Mesendoderm (in vitro differentiated cells): ENCODE measurements around the gene RRP8.

Experiments
- DNase-seq: peaks from one replicate; pipeline ENCODE4 v3.0.0; 2013
- H2AK5ac ChIP-seq: 2 replicates; pipeline ENCODE4 v1.6.1; 2013; ENCODE audit warnings: low read length, inconsistent platforms
- H2BK120ac ChIP-seq: 2 replicates; pipeline ENCODE4 v1.6.1; 2013; ENCODE audit warnings: low read depth, mild to moderate bottlenecking, low read length, moderate library complexity, mixed read lengths
- H2BK15ac ChIP-seq: replicated peaks from 2 replicates; pipeline ENCODE4 v1.6.1; 2013; ENCODE audit warnings: low read depth, mild to moderate bottlenecking, moderate library complexity
- H2BK5ac ChIP-seq: 2 replicates; pipeline ENCODE4 v1.6.1; 2013; ENCODE audit warnings: low read length, inconsistent platforms
- H3K18ac ChIP-seq: 2 replicates; pipeline ENCODE4 v1.6.1; 2013; ENCODE audit warnings: mild to moderate bottlenecking, low read length, mixed read lengths
- H3K23ac ChIP-seq: one replicate; pipeline ENCODE4 v1.6.1; 2013; ENCODE audit warnings: low read length
- H3K27ac ChIP-seq: 2 replicates; pipeline ENCODE4 v1.5.1; 2013; ENCODE audit warnings: low read depth, mild to moderate bottlenecking, inconsistent platforms, low read length, moderate library complexity
- H3K27me3 ChIP-seq: 2 replicates; pipeline ENCODE4 v1.6.1; 2013; ENCODE audit warnings: low read length, control low read depth, mild to moderate bottlenecking, inconsistent platforms; ENCODE audit not compliant: insufficient read depth, poor library complexity
- H3K36me3 ChIP-seq: 2 replicates; pipeline ENCODE4 v1.6.1; 2013; ENCODE audit warnings: low read length, inconsistent platforms; ENCODE audit not compliant: control insufficient read depth, insufficient read depth
- H3K4ac ChIP-seq: one replicate; pipeline ENCODE4 v1.6.1; 2013; ENCODE audit warnings: low read depth, mild to moderate bottlenecking, low read length, moderate library complexity
- H3K4me1 ChIP-seq: 2 replicates; pipeline ENCODE4 v1.6.1; 2013; ENCODE audit warnings: low read depth, low read length, inconsistent platforms; ENCODE audit not compliant: control insufficient read depth
- H3K4me2 ChIP-seq: 2 replicates; pipeline ENCODE4 v1.6.1; 2013; ENCODE audit warnings: low read length
- H3K4me3 ChIP-seq: 2 replicates; pipeline ENCODE4 v1.5.1; 2013; ENCODE audit warnings: mild to moderate bottlenecking, low read length
- H3K56ac ChIP-seq: one replicate; pipeline ENCODE4 v1.6.1; 2013; ENCODE audit warnings: low read length
- H3K79me1 ChIP-seq: 2 replicates; pipeline ENCODE4 v1.6.1; 2013; ENCODE audit warnings: low read length, inconsistent platforms
- H3K79me2 ChIP-seq: 2 replicates; pipeline ENCODE4 v1.6.1; 2013; ENCODE audit warnings: mild to moderate bottlenecking, low read length; ENCODE audit not compliant: control insufficient read depth, insufficient read depth
- H3K9ac ChIP-seq: 2 replicates; pipeline ENCODE4 v1.6.1; 2013; ENCODE audit warnings: low read length, inconsistent platforms
- H4K5ac ChIP-seq: one replicate; pipeline ENCODE4 v1.6.1; 2013; ENCODE audit warnings: low read length
- H4K8ac ChIP-seq: one replicate; pipeline ENCODE4 v1.6.1; 2013; ENCODE audit warnings: low read depth, mild to moderate bottlenecking, control low read depth, low read length, moderate library complexity
- WGBS: extraction: QIAGEN DNeasy Blood & Tissue Kit; methylation state at CpG from one replicate; pipeline ENCODE4 v1.1.7; 2013; ENCODE audit warnings: low lambda C conversion rate, missing lambda C conversion rate; ENCODE audit not compliant: insufficient coverage; ENCODE audit errors: extremely low coverage; 5-methylcytosine and 5-hydroxymethylcytosine counted together

RRP8 gene

GRCh38 chr11:6598555-6598954 is 4.9 kb downstream of the RRP8 start:
- no peak overlapping the region for H4K8ac ChIP-seq
- H3K9ac ChIP-seq = no peak overlapping the region
- peaks cover 19% of the 10 kb centered on the region for H3K79me2 ChIP-seq
- no peak overlapping the region for H2BK15ac ChIP-seq
- H3K79me1 ChIP-seq = peaks cover 14% of the 10 kb centered on the region
- no peak overlapping the region for H3K4me2 ChIP-seq
- no peaks in the 10 kb centered on the region for H3K4me1 ChIP-seq
- no peak overlapping the region for H3K23ac ChIP-seq
- H2AK5ac ChIP-seq = no peak overlapping the region
- no CpG with 5 or more reads among the region's 3 CpGs for WGBS
- H4K5ac ChIP-seq = no peak overlapping the region
- no peak overlapping the region for H3K4ac ChIP-seq
- no peak overlapping the region for H2BK5ac ChIP-seq
- H2BK120ac ChIP-seq = no peak overlapping the region
- H3K18ac ChIP-seq = no peak overlapping the region
- no peak overlapping the region for H3K56ac ChIP-seq
- H3K27me3 ChIP-seq = no peaks in the 10 kb centered on the region
- peaks cover 5% of the 10 kb centered on the region for H3K36me3 ChIP-seq
- no peak for DNase-seq
- H3K27ac ChIP-seq = no peak overlapping the region
- no peak overlapping the region for H3K4me3 ChIP-seq

GRCh38 chr11:6596239-6596877 is 7.1 kb downstream of the RRP8 start:
- no peak overlapping the region for H3K56ac ChIP-seq
- H3K4me3 ChIP-seq = no peak overlapping the region
- H2BK15ac ChIP-seq = no peak overlapping the region
- DNase-seq = no peak
- no peak overlapping the region for H2BK5ac ChIP-seq
- peaks cover 5% of the 10 kb centered on the region for H3K79me1 ChIP-seq
- H3K4me2 ChIP-seq = no peak overlapping the region
- H3K79me2 ChIP-seq = peaks cover under 1% of the 10 kb centered on the region
- H3K4me1 ChIP-seq = no peaks in the 10 kb centered on the region
- H3K27ac ChIP-seq = no peak overlapping the region
- no peak overlapping the region for H2AK5ac ChIP-seq
- no peaks in the 10 kb centered on the region for H3K27me3 ChIP-seq
- peaks cover 5% of the 10 kb centered on the region for H3K36me3 ChIP-seq
- H3K18ac ChIP-seq = no peak overlapping the region
- H4K8ac ChIP-seq = no peak overlapping the region
- no peak overlapping the region for H3K23ac ChIP-seq
- no peak overlapping the region for H2BK120ac ChIP-seq
- WGBS = no CpG with 5 or more reads among the region's 5 CpGs
- no peak overlapping the region for H3K4ac ChIP-seq
- H3K9ac ChIP-seq = no peak overlapping the region
- no peak overlapping the region for H4K5ac ChIP-seq

- Histone ChIP-seq H3K4ac (no peak overlapping the region), H2AK5ac (no peak overlapping the region), H2BK15ac (no peak overlapping the region), H2BK5ac (no peak overlapping the region), H3K4me2 (no peak overlapping the region), H3K27ac (no peak overlapping the region), H3K56ac (no peak overlapping the region), H3K4me3 (no peak overlapping the region), H3K4me1 (no peaks in the 10 kb centered on the region), H3K36me3 (peaks cover 2% of the 10 kb centered on the region), H3K79me1 (no peaks in the 10 kb centered on the region), H3K79me2 (no peaks in the 10 kb centered on the region), H4K5ac (no peak overlapping the region), H3K18ac (no peak overlapping the region), H3K23ac (no peak overlapping the region), H3K27me3 (no peaks in the 10 kb centered on the region), H2BK120ac (no peak overlapping the region), H4K8ac (no peak overlapping the region), H3K9ac (no peak overlapping the region)
- WGBS = no CpG with 5 or more reads among the region's 3 CpGs
- no peak for DNase-seq
Measured at GRCh38 chr11:6594142-6594768, 9.2 kb downstream of the RRP8 start.

- Histone ChIP-seq H2BK120ac (no peak overlapping the region), H3K4me2 (no peak overlapping the region), H4K5ac (no peak overlapping the region), H3K27me3 (no peaks in the 10 kb centered on the region), H4K8ac (no peak overlapping the region), H3K18ac (no peak overlapping the region), H3K27ac (no peak overlapping the region), H3K79me2 (no peaks in the 10 kb centered on the region), H3K4me1 (no peaks in the 10 kb centered on the region), H3K23ac (no peak overlapping the region), H3K56ac (no peak overlapping the region), H2BK5ac (no peak overlapping the region), H3K4ac (no peak overlapping the region), H3K79me1 (no peaks in the 10 kb centered on the region), H2AK5ac (no peak overlapping the region), H2BK15ac (no peak overlapping the region), H3K9ac (no peak overlapping the region), H3K4me3 (no peak overlapping the region), H3K36me3 (no peaks in the 10 kb centered on the region)
- no CpG with 5 or more reads among the region's 1 CpG for WGBS
- no peak for DNase-seq
Measured at GRCh38 chr11:6588018-6588417, 15.4 kb downstream of the RRP8 start.

GRCh38 chr11:6587360-6587953 is 16.0 kb downstream of the RRP8 start:
- no peak overlapping the region for H3K4ac ChIP-seq
- DNase-seq = no peak
- no peaks in the 10 kb centered on the region for H3K4me1 ChIP-seq
- no peaks in the 10 kb centered on the region for H3K79me2 ChIP-seq
- no peak overlapping the region for H4K8ac ChIP-seq
- H3K18ac ChIP-seq = no peak overlapping the region
- H3K79me1 ChIP-seq = no peaks in the 10 kb centered on the region
- H2BK5ac ChIP-seq = no peak overlapping the region
- H2AK5ac ChIP-seq = no peak overlapping the region
- H3K27ac ChIP-seq = no peak overlapping the region
- no peak overlapping the region for H3K4me2 ChIP-seq
- no peak overlapping the region for H4K5ac ChIP-seq
- H3K9ac ChIP-seq = no peak overlapping the region
- H3K23ac ChIP-seq = no peak overlapping the region
- no peaks in the 10 kb centered on the region for H3K27me3 ChIP-seq
- H3K36me3 ChIP-seq = no peaks in the 10 kb centered on the region
- no peak overlapping the region for H3K56ac ChIP-seq
- H2BK15ac ChIP-seq = no peak overlapping the region
- H2BK120ac ChIP-seq = no peak overlapping the region
- H3K4me3 ChIP-seq = no peak overlapping the region
- no CpG with 5 or more reads among the region's 11 CpGs for WGBS
